Urinary bladder (tissue), 4 donors: ENCODE measurements around the gene PASK. TPM values are rescaled to one million over a fixed set of nuclear protein-coding genes. Genes with fewer than 3 reads are reported as not detected.
"Not testable (repeated sequence)": the region's sequence is repeated elsewhere in the genome, so short reads cannot be mapped to it uniquely, and the experiment has no call there.

Experiments used
- DNase-seq: peaks from one replicate; pipeline ENCODE4 v3.0.0-alpha.2; 2015; ENCODE audit errors: extremely low spot score
- H3K27ac ChIP-seq: one replicate; pipeline ENCODE4 v1.5.1; 2013; ENCODE audit warnings: low read depth, mild to moderate bottlenecking, moderate library complexity
- H3K36me3 ChIP-seq: one replicate; pipeline ENCODE4 v1.6.1; 2013; ENCODE audit warnings: mild to moderate bottlenecking, moderate library complexity; ENCODE audit not compliant: insufficient read depth
- H3K4me1 ChIP-seq: one replicate; pipeline ENCODE4 v1.6.1; 2013; ENCODE audit warnings: mild to moderate bottlenecking, moderate library complexity; ENCODE audit not compliant: insufficient read depth
- H3K4me3 ChIP-seq: one replicate; pipeline ENCODE4 v1.5.1; 2013; ENCODE audit warnings: low read depth, low read length
- WGBS: extraction: QIAGEN DNeasy Blood & Tissue Kit; methylation state at CpG from one replicate; pipeline ENCODE4 v1.1.7; 2013; 5-methylcytosine and 5-hydroxymethylcytosine counted together
- polyA plus RNA-seq: library from polyadenylated mRNA; stranded (reverse); fragments of 200-250 nt; gene quantifications from one replicate; pipeline ENCODE4 v1.2.3, GENCODE V29; 2013
- total RNA-seq: library from RNA; depleted of rRNA; stranded (reverse); fragments of >200 nt; gene quantifications from one replicate; pipeline ENCODE4 v1.2.3, GENCODE V29; 2014
- donor health status: healthy with polysubstance abuse.
- donor health status: healthy.

The PASK gene
- total and polyA plus RNA-seq, 2 donors: 3.6 to 4.8 TPM

GRCh38 chr2:241108271-241109209, 40.7 kb downstream of the PASK start:
- Histone ChIP-seq H3K4me1 (no peaks in the 10 kb centered on the region), H3K36me3 (no peaks in the 10 kb centered on the region), H3K4me3 (no peak overlapping the region), H3K27ac (no peak overlapping the region)
- no peak for DNase-seq
- WGBS: 83% methylated on average over 35 of the region's 35 CpGs

DNA sequence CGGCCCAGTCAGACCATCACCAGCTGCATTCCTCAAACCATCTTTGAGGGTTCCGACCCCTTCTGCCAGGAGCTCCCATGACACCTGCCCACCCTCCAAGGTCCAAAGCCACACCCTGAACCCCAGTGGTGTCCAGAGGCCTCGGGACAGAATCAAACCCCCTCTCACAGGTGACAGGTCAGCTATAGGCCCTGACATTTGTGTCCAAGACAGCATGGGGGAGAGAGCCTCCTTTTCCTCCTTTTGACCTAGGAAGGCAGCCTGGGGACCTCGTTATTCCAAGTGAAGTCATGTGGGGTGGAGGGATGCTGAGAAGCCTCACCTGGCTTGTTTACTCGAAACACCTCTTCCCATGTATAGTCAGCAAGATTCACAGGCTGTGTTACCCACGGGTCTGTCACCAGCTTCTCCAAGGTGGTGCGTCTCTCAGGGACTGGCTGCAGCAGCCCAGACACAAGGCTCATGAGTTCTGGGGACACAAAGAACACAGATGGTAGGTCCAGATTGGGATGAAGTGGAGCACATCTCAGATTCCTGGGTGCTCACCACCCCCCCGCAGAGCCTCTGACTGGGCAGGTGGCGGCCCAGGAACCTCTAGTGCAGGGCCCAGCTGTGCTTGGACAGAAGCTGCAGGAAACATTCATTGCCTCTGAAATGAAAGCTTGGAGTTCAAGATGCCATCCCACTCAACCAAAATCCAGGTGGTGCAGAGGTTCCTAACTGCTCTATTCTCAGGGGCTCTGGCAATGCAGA, 42.1 kb downstream of the PASK start:
- no peak overlapping the region for H3K27ac ChIP-seq
- no peaks in the 10 kb centered on the region for H3K4me1 ChIP-seq
- no peak for DNase-seq
- H3K4me3 ChIP-seq: no peak overlapping the region
- H3K36me3 ChIP-seq: no peaks in the 10 kb centered on the region
- WGBS: 94% methylated on average over 9 of the region's 9 CpGs

GRCh38 chr2:241105641-241106040, 43.6 kb downstream of the PASK start:
- no peaks in the 10 kb centered on the region for H3K4me1 ChIP-seq
- DNase-seq: no peak
- no peak overlapping the region for H3K4me3 ChIP-seq
- no peaks in the 10 kb centered on the region for H3K36me3 ChIP-seq
- no peak overlapping the region for H3K27ac ChIP-seq
- 55% methylated on average over 3 of the region's 3 CpGs for WGBS

GRCh38 chr2:241104611-241105010, 44.7 kb downstream of the PASK start:
- not testable (repeated sequence) for H3K4me3 ChIP-seq, H3K27ac ChIP-seq, H3K4me1 ChIP-seq, DNase-seq, H3K36me3 ChIP-seq
- 97% methylated on average over 10 of the region's 10 CpGs for WGBS

DNA sequence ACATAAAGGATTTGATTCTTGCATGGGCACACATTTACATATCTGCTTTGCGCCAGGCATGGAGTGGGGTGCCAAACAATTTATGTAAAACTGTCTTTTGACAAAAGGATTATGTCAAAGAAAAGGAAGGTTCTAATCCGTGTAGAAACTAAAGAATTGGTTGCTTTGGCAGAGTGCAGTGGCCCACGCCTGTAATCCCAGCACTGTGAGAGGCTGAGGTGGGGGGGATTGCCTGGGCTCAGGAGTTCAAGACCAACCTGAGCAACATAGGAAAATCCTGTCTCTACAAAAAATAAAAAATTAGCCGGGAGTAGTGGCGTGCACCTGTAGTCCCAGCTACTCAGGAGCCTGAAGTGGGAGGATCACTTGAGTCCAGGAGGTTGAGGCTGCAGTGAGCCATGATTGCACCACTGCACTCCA, 46.1 kb downstream of the PASK start:
- H3K27ac ChIP-seq: no peak overlapping the region
- no peak overlapping the region for H3K4me3 ChIP-seq

GRCh38 chr2:241102239-241102803, 47.0 kb downstream of the PASK start, which contains the start of gene MTERF4:
Gene MTERF4, minus strand, starts transcription at chr2:241102287. Its CDS starts 14 bp downstream, at chr2:241102273.
- Histone ChIP-seq H3K4me1 (no peaks in the 10 kb centered on the region), H3K27ac (peak within 1 kb of the TSS; percentile 86), H3K36me3 (no peaks in the 10 kb centered on the region), H3K4me3 (peak within 1 kb of the TSS; percentile 93)
- under 1% methylated on average over 56 of the region's 56 CpGs for WGBS
- DNase-seq: peak; percentile 62

More for the DNA sequence above, 46.1 kb downstream of the PASK start:
- Histone ChIP-seq H3K4me1 (no peaks in the 10 kb centered on the region), H3K36me3 (no peaks in the 10 kb centered on the region)
- no peak for DNase-seq
- WGBS: 42% methylated on average over 5 of the region's 5 CpGs

- no peak for DNase-seq
- WGBS: 90% methylated on average over 5 of the region's 5 CpGs
- H3K36me3 ChIP-seq: peaks cover 4% of the 10 kb centered on the region
- H3K4me3 ChIP-seq: no peak overlapping the region
- no peaks in the 10 kb centered on the region for H3K4me1 ChIP-seq
- H3K27ac ChIP-seq: no peak overlapping the region
Measured at GRCh38 chr2:241099246-241099645, 50.0 kb downstream of the PASK start.

DNA sequence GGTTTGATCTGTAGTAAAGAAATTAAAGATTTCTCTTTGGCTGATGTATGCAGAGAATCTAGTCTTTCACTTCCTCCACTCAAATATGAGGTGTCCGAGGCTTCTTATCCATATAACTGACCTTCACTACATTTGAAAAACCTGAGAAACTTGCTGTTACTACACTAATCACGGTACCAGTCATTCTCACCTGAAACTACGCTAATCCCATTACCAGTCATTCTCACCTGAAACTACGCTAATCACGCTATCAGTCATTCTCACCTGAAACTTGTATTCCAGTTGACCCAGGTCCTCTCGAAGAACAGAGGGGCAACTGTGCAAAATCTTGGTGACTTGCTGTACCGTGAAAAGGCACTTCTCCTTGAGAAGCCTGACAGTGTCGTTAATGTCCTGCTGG, 52.3 kb downstream of the PASK start:
- 90% methylated on average over 8 of the region's 8 CpGs for WGBS
- no peak for DNase-seq
- Histone ChIP-seq H3K36me3 (peaks cover 4% of the 10 kb centered on the region), H3K4me3 (no peak overlapping the region), H3K4me1 (no peaks in the 10 kb centered on the region), H3K27ac (no peak overlapping the region)

GRCh38 chr2:241095594-241096290, 53.5 kb downstream of the PASK start:
- no peak overlapping the region for H3K27ac ChIP-seq
- no peak for DNase-seq
- peaks cover 4% of the 10 kb centered on the region for H3K36me3 ChIP-seq
- H3K4me1 ChIP-seq: no peaks in the 10 kb centered on the region
- 84% methylated on average over 14 of the region's 14 CpGs for WGBS
- no peak overlapping the region for H3K4me3 ChIP-seq

- no peak overlapping the region for H3K4me3 ChIP-seq
- WGBS: 72% methylated on average over 6 of the region's 6 CpGs
- DNase-seq: no peak
- H3K4me1 ChIP-seq: no peaks in the 10 kb centered on the region
- no peak overlapping the region for H3K27ac ChIP-seq
- H3K36me3 ChIP-seq: peaks cover 4% of the 10 kb centered on the region
Measured at GRCh38 chr2:241094924-241095420, 54.3 kb downstream of the PASK start.

DNA sequence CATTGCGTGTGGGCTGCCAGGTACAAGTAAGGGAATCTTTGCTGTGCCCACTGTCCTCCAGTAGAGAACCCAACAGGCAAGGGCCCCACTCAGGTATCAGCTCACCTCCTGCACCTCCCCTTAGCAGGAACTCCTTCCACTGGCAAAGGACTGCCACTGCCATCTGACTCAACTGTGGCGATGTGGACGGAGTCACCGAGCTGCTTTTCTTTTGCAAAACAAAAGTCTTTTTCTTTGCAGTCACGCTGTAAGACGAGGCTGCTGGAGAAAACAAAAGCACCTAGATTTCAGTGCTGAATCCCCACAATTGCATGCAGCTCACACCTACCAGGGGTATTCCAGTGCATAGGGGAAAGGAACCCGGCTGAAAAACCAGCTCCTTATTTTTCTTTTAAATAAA, 55.1 kb downstream of the PASK start:
- Histone ChIP-seq H3K4me1 (no peaks in the 10 kb centered on the region), H3K27ac (no peak overlapping the region), H3K36me3 (peaks cover 4% of the 10 kb centered on the region), H3K4me3 (no peak overlapping the region)
- 89% methylated on average over 7 of the region's 7 CpGs for WGBS
- DNase-seq: no peak

GRCh38 chr2:241093133-241093781, 56.0 kb downstream of the PASK start:
- H3K36me3 ChIP-seq, H3K4me1 ChIP-seq, H3K27ac ChIP-seq, H3K4me3 ChIP-seq, DNase-seq: not testable (repeated sequence)
- WGBS: 82% methylated on average over 10 of the region's 10 CpGs
